Lung (tissue), 16 donors: ENCODE measurements around the gene SOAT2. TPM values are rescaled to one million over a fixed set of nuclear protein-coding genes. Genes with fewer than 3 reads are reported as not detected.
A peak's percentile ranks its signal among the peaks of the same experiment; 100 is the strongest.

Experiments used
- ATAC-seq: fragments of 200-7000 bp; cut with Tn5 transposase; one replicate; pipeline ENCODE4 v1.9.1; 2020; ENCODE audit warnings: moderate number of reproducible peaks; ENCODE audit not compliant: insufficient read depth, low FRiP score
- DNase-seq, 3 donors: peaks; one replicate each; pipeline ENCODE4 v3.0.0-alpha.2; 2013 to 2017
- H3K27ac ChIP-seq, 2 donors: one replicate each; pipeline ENCODE4 v1.5.1; 2013; ENCODE audit warnings: mild to moderate bottlenecking in 2 of 2, moderate library complexity in 2 of 2, control low read depth in 1 of 2, inconsistent platforms in 1 of 2, low read depth in 1 of 2, low read length in 1 of 2
- H3K27me3 ChIP-seq, 3 donors: one replicate each; pipeline ENCODE4 v1.5.1; 2013; ENCODE audit warnings: low read length in 2 of 3; ENCODE audit not compliant: control insufficient read depth in 3 of 3, insufficient read depth in 3 of 3
- H3K36me3 ChIP-seq, 4 donors: one replicate each; pipeline ENCODE4 v1.5.1; 2013; ENCODE audit warnings: low read length in 4 of 4, mild to moderate bottlenecking in 1 of 4, moderate library complexity in 1 of 4; ENCODE audit not compliant: control insufficient read depth in 4 of 4, insufficient read depth in 4 of 4
- H3K4me1 ChIP-seq, 5 donors: one replicate each; pipeline ENCODE4 v1.5.1; 2013; ENCODE audit warnings: low read length in 5 of 5, mild to moderate bottlenecking in 2 of 5, moderate library complexity in 1 of 5; ENCODE audit not compliant: control insufficient read depth in 5 of 5, insufficient read depth in 5 of 5
- H3K4me3 ChIP-seq: one replicate; pipeline ENCODE4 v1.5.1; 2013; ENCODE audit warnings: mild to moderate bottlenecking, control low read depth, moderate library complexity
- H3K9ac ChIP-seq, 2 donors: one replicate each; pipeline ENCODE4 v1.5.1; 2013; ENCODE audit warnings: low read length in 2 of 2, control low read depth in 1 of 2; ENCODE audit not compliant: insufficient read depth in 1 of 2
- H3K9me3 ChIP-seq, 4 donors: one replicate each; pipeline ENCODE4 v1.5.1; 2013; ENCODE audit warnings: low read length in 3 of 4, mild to moderate bottlenecking in 1 of 4, moderate library complexity in 1 of 4; ENCODE audit not compliant: control insufficient read depth in 4 of 4, insufficient read depth in 3 of 4
- CTCF ChIP-seq: IDR thresholded peaks from 2 replicates; pipeline ENCODE4 v1.5.1; 2012; ENCODE audit warnings: mild to moderate bottlenecking; ENCODE audit errors: control extremely low read depth, extremely low read depth
- WGBS, 2 donors: extraction: QIAGEN DNeasy Blood & Tissue Kit; methylation state at CpG; one replicate each; pipeline ENCODE4 v1.1.7; 2013; 5-methylcytosine and 5-hydroxymethylcytosine counted together
- long read RNA-seq, 5 donors: transcript quantifications; one replicate each; lab custom pipeline, GENCODE V29; 2026
- polyA plus RNA-seq, 2 donors: library from polyadenylated mRNA; stranded (reverse); fragments of 200-250 nt; gene quantifications; one replicate each; pipeline ENCODE4 v1.2.1, GENCODE V29; 2013
- total RNA-seq, 2 donors: library from RNA; depleted of rRNA in 1 of 2; stranded (reverse); fragments of >200 nt in 1 of 2; gene quantifications; one replicate each; pipeline ENCODE4 v1.2.1, GENCODE V29; 2014 to 2021
- donor health status: control.
- donor health status: control.
- donor health status: Bipolar disorder and iron deficiency.
- donor health status: healthy.
- donor health status: DM: yes; HTN: yes; CAD: no.

The SOAT2 gene
- total RNA-seq = under 1 TPM in 1 of 2 donors, not detected in 1; 0.21 TPM
- under 1 TPM; 0.06 to 0.10 TPM for polyA plus RNA-seq
- long read RNA-seq, donor 1 = 0 reads
- long read RNA-seq, donor 2 = 0 reads
- long read RNA-seq, donor 3 = 0 reads
- long read RNA-seq, donor 4 = 0 reads
- long read RNA-seq, donor 5 = 0 reads

DNA sequence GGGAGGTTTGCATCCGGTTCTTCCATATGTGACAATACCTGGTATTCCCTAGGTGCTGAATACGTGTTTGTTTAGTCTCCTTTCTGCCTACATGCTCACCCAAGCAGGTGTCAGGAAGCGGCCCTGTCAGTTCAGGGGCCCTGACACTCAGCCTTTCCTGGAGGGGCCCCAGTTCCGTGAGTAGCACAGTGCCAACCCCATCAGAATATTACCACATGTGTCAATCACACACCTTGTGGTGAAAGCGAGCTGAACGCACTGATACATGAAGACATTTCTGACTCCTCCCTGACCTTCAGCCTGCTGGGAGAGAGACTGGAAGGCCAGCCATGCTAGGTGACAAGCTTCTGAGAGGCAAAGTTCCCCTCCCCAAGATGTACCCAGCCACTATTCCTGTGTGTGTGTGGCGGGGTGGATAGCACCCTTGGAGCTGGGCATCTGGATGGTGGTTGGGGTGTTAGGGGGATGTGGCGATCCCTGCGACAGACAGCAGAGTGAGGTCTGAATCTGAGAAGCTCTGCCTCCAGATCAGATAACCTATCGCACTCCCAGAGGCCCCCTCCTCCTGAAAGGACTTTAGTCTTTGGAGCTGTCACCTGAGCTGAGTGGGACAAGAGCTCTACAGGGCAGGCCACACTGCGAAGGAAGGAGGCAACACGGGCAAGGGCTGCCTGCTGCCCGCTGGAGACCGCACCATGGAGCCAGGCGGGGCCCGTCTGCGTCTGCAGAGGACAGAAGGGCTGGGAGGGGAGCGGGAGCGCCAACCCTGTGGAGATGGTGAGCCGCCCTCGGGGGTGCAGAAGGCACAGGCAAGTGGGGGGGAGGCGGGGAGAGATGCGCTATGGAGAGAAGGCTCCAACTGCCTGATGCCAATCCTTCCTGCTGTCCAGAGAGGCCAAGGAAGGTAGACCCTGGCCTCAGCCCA is at the start of gene SOAT2:
TSS of gene SOAT2 (plus strand) at position 604 of the 925 bp plus-strand sequence. CDS start at position 696, 92 bp downstream.
- whole genome bisulfite sequencing, 2 donors = 72 to 81% methylated on average over 23 of the region's 23 CpGs
- Histone ChIP-seq H3K4me1 (peaks cover 4 to 17% (median 9%) of the 10 kb centered on the region in 5 donors), H3K4me3 (no peak within 1 kb of the TSS), H3K27ac (no peak within 1 kb of the TSS), H3K9ac (no peak within 1 kb of the TSS), H3K9me3 (no peaks in the 10 kb centered on the region), H3K36me3 (no peaks in the 10 kb centered on the region), H3K27me3 (no peaks in the 10 kb centered on the region)
- TF ChIP-seq CTCF = no peak
- peak in 1 of 3 donors; percentile 28 for DNase-seq
- no peak for ATAC-seq

GRCh38 chr12:53054112-53054878 is 49.0 kb upstream of the SOAT2 start:
- H3K9ac ChIP-seq = peak overlapping the region in 1 of 2 donors; percentile 11
- peak overlapping the region; percentile 79 for H3K27ac ChIP-seq
- H3K4me3 ChIP-seq = peak overlapping the region; percentile 39
- TF ChIP-seq CTCF = no peak
- DNase-seq = peak; percentile 96
- 10 to 18% methylated on average over 42 to 48 of the region's 48 CpGs for WGBS, 2 donors
- H3K36me3 ChIP-seq = peaks cover 0 to 37% (median 32%) of the 10 kb centered on the region in 4 donors
- ATAC-seq = peak; percentile 68
- peaks cover 3 to 51% (median 23%) of the 10 kb centered on the region in 5 donors for H3K4me1 ChIP-seq
- no peaks in the 10 kb centered on the region for H3K27me3 ChIP-seq
- H3K9me3 ChIP-seq = no peaks in the 10 kb centered on the region

DNA sequence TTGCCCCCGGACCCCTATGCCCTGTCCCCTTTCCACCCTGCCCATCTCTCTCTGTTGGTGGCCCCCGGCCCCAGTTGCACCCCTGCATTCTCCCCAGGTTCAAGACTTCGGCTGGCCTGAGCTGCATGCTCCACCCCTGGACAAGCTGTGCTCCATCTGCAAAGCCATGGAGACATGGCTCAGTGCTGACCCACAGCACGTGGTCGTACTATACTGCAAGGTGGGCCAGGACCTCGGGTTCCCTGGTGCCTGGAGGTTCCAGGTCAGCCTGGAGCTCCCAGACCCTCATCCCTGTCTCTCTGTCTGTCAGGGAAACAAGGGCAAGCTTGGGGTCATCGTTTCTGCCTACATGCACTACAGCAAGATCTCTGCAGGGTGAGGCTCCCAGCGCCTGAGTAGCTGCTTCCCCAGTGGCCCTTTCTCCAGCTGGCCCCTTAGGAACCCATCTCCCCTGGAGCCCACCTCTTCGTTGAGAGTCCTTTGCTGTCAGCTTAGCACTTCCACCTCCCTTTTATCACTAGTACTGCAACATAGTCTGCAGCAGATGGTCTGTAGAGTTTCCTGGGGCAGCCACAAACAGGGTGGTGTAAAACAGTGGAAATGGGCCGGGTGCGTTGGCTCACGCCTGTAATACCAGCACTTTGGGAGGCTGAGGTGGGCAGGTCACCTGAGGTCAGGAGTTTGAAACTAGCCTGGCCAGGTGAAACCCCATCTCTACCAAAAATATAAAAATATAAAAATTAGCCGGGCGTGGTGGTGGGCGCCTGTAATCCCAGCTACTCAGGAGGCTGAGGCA is 47.6 kb upstream of the SOAT2 start:
- Histone ChIP-seq H3K9ac (no peak overlapping the region), H3K36me3 (peaks cover 0 to 46% (median 44%) of the 10 kb centered on the region in 4 donors), H3K4me1 (peaks cover 3 to 41% (median 18%) of the 10 kb centered on the region in 5 donors), H3K9me3 (no peaks in the 10 kb centered on the region), H3K4me3 (no peak overlapping the region), H3K27me3 (no peaks in the 10 kb centered on the region), H3K27ac (peak overlapping the region in 1 of 2 donors; percentile 4)
- TF ChIP-seq CTCF = no peak
- 86 to 88% methylated on average over 15 of the region's 15 CpGs for WGBS, 2 donors
- ATAC-seq = no peak
- DNase-seq = peak in 1 of 3 donors; percentile 8
